OCI-LY1 (cell line): ENCODE results near the gene XPNPEP2.

ENCODE experiments used
- H2AFZ ChIP-seq: fragments of 200-600 bp; sonication (generic), shearing (Covaris generic); 2 replicates; pipeline ENCODE4 v1.6.0; 2014; ENCODE audit warnings: antibody characterized with exemption, mild to moderate bottlenecking, low read length
- H3F3A ChIP-seq: fragments of 200-600 bp; sonication (generic), shearing (Covaris generic); 2 replicates; pipeline ENCODE4 v1.6.0; 2014; ENCODE audit warnings: mild to moderate bottlenecking, antibody characterized with exemption, low read length, moderate library complexity; ENCODE audit not compliant: insufficient read depth
- H3K27ac ChIP-seq: fragments of 200-600 bp; sonication (generic); 2 replicates; pipeline ENCODE4 v1.5.1; 2014; ENCODE audit warnings: low read length, mixed run types, mild to moderate bottlenecking, low read depth; ENCODE audit not compliant: poor library complexity, severe bottlenecking
- H3K27me3 ChIP-seq: fragments of 200-600 bp; sonication (generic); 2 replicates; pipeline ENCODE4 v1.6.0; 2014; ENCODE audit warnings: antibody characterized with exemption, mild to moderate bottlenecking, low read length, moderate library complexity; ENCODE audit not compliant: insufficient read depth
- H3K36me3 ChIP-seq: fragments of 200-600 bp; sonication (generic); 2 replicates; pipeline ENCODE4 v1.6.1; 2014; ENCODE audit warnings: mild to moderate bottlenecking, antibody characterized with exemption, low read length, moderate library complexity, mixed read lengths; ENCODE audit not compliant: insufficient read depth
- H3K4me1 ChIP-seq: fragments of 200-600 bp; sonication (generic); 2 replicates; pipeline ENCODE4 v1.5.1; 2014; ENCODE audit warnings: mild to moderate bottlenecking, low read length, moderate library complexity; ENCODE audit not compliant: insufficient read depth, severe bottlenecking
- H3K4me2 ChIP-seq: fragments of 200-600 bp; sonication (generic), shearing (Covaris generic); 2 replicates; pipeline ENCODE4 v1.6.1; 2014; ENCODE audit warnings: low read length
- H3K4me3 ChIP-seq: fragments of 200-600 bp; sonication (generic); 2 replicates; pipeline ENCODE4 v1.5.1; 2014; ENCODE audit warnings: low read length, low read depth, mild to moderate bottlenecking, mixed read lengths; ENCODE audit not compliant: poor library complexity, severe bottlenecking
- H3K79me2 ChIP-seq: fragments of 200-600 bp; shearing (Covaris generic); 2 replicates; pipeline ENCODE4 v1.6.1; 2016; ENCODE audit warnings: mixed run types, low read length, mixed read lengths; ENCODE audit not compliant: insufficient read depth
- H3K9ac ChIP-seq: fragments of 200-600 bp; sonication (generic), shearing (Covaris generic); 2 replicates; pipeline ENCODE4 v1.6.1; 2014; ENCODE audit warnings: mild to moderate bottlenecking, low read length, mixed read lengths
- H3K9me2 ChIP-seq: fragments of 200-600 bp; sonication (generic), shearing (Covaris generic); 2 replicates; pipeline ENCODE4 v1.6.1; 2014; ENCODE audit warnings: low read depth, mild to moderate bottlenecking, low read length, mixed read lengths
- H3K9me3 ChIP-seq: fragments of 200-600 bp; shearing (Covaris generic); 2 replicates; pipeline ENCODE4 v1.6.1; 2014; ENCODE audit warnings: low read length, mixed read lengths
- H4K20me1 ChIP-seq: fragments of 200-600 bp; sonication (generic), shearing (Covaris generic); 2 replicates; pipeline ENCODE4 v1.6.0; 2016; ENCODE audit warnings: mild to moderate bottlenecking, low read length; ENCODE audit not compliant: insufficient read depth
- EZH2 ChIP-seq: fragments of 200-600 bp; sonication (generic), shearing (Covaris generic); IDR thresholded peaks from 2 replicates; pipeline ENCODE4 v1.8.0; 2017; ENCODE audit warnings: borderline replicate concordance, mixed run types, mild to moderate bottlenecking, antibody characterized with exemption, low read length, moderate library complexity, mixed read lengths
- TF ChIP-seq, protein P1 (sequence below): fragments of 200-600 bp; sonication (generic), shearing (Covaris generic); IDR thresholded peaks from 2 replicates; pipeline ENCODE4 v1.5.1; 2017; ENCODE audit warnings: mild to moderate bottlenecking, antibody characterized with exemption, low read length, moderate library complexity, mixed read lengths

XPNPEP2 gene

DNA sequence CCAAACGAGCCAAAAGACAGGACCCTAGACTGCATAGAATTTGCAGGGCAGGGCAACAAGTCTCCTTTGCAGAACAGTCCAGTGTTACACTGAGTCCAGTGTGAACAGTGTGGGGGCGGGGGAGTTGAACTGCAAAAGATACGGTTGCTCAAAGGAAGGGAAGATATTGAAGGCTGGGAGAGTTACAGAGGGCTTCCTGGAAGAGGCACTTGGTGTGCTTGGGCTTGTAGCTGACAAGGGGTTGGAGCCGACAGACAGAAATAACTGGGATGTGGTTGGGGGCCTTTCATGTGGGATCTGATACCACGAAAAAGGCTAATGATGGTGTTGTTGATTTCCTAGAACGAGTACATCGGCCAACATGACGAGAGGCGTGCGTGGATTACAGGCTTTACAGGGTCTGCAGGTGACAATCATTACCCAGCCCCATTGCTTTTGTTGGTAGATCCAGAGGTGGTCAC is 6.1 kb downstream of the XPNPEP2 start:
- Histone ChIP-seq H3K79me2 (no peaks in the 10 kb centered on the region), H3K9ac (no peak overlapping the region), H3K4me2 (no peak overlapping the region), H3K4me3 (no peak overlapping the region), H3K9me3 (no peaks in the 10 kb centered on the region), H2AFZ (no peak overlapping the region), H3K27me3 (no peaks in the 10 kb centered on the region), H3K4me1 (no peaks in the 10 kb centered on the region), H3K36me3 (no peaks in the 10 kb centered on the region), H3K27ac (no peak overlapping the region), H3K9me2 (no peaks in the 10 kb centered on the region), H3F3A (no peaks in the 10 kb centered on the region), H4K20me1 (no peaks in the 10 kb centered on the region)
- no peak for TF ChIP-seq EZH2
- TF ChIP-seq, protein P1, sequence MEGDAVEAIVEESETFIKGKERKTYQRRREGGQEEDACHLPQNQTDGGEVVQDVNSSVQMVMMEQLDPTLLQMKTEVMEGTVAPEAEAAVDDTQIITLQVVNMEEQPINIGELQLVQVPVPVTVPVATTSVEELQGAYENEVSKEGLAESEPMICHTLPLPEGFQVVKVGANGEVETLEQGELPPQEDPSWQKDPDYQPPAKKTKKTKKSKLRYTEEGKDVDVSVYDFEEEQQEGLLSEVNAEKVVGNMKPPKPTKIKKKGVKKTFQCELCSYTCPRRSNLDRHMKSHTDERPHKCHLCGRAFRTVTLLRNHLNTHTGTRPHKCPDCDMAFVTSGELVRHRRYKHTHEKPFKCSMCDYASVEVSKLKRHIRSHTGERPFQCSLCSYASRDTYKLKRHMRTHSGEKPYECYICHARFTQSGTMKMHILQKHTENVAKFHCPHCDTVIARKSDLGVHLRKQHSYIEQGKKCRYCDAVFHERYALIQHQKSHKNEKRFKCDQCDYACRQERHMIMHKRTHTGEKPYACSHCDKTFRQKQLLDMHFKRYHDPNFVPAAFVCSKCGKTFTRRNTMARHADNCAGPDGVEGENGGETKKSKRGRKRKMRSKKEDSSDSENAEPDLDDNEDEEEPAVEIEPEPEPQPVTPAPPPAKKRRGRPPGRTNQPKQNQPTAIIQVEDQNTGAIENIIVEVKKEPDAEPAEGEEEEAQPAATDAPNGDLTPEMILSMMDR: no peak

DNA sequence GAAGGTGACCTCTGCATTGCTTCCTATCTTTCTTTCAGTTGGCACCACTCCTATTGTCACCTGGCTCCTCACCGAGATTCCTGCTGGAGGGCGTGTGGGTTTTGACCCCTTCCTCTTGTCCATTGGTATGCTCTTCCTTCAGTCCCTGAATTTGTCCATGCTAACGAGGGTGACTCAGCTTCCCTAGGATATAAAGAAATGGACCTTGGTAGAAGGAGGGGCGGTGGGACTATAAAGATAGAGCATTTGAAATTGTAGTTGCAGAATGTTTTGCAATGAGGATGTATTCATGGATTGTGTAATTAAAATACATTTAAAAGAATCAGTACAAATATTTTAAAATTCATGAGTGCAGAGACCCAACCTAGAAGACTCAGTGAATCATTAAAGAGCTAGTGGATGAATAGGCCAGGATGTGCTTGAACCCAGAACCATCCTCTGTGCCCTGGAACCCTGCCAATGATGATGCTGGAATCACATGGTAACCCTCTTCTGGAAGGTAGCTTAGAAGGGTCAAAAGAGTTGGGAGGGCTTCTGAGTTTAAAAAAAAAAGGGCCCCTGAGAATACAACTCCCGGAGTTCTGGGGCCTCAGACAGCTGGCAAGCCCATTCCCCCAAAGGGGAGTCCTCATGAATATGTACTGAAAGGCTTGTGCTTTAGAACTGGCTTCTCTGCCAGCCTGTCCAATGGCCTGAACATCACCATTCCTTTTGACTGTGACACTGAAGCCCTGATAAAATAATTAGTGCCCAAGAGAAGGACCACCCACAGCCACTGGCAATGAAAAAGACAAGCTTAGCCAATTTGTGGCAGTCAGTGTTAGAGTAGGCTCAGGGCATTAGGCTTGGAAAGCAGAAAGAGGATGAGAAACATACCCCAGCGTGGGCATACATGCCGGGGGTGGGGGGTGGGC is 8.0 kb downstream of the XPNPEP2 start:
- Histone ChIP-seq H3K9me3 (no peaks in the 10 kb centered on the region), H3K9ac (no peak overlapping the region), H3K27ac (no peak overlapping the region), H3K4me2 (no peak overlapping the region), H3K79me2 (no peaks in the 10 kb centered on the region), H2AFZ (no peak overlapping the region), H4K20me1 (no peaks in the 10 kb centered on the region), H3K4me3 (no peak overlapping the region), H3K27me3 (no peaks in the 10 kb centered on the region), H3F3A (no peaks in the 10 kb centered on the region), H3K4me1 (no peaks in the 10 kb centered on the region), H3K9me2 (no peaks in the 10 kb centered on the region), H3K36me3 (no peaks in the 10 kb centered on the region)
- TF ChIP-seq EZH2: no peak
- TF ChIP-seq, protein P1: no peak

DNA sequence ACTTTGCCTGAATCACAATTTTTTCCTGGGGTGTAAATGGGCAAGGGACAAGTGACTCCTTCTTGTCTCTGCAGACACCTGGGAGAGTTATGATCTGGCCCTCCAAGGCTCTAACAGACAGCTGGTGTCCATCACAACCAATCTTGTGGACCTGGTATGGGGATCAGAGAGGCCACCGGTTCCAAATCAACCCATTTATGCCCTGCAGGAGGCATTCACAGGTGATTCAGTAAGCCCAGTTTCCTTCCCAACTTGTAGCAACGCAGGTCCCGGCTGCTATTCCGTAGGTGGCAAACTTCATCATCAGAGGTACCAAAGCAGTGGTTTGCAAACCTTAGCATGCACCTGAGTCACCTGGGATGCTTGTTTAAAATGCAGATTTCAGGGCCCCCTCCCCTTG is 8.8 kb downstream of the XPNPEP2 start:
- Histone ChIP-seq H4K20me1 (no peaks in the 10 kb centered on the region), H3K9me2 (no peaks in the 10 kb centered on the region), H3K4me3 (no peak overlapping the region), H3K79me2 (no peaks in the 10 kb centered on the region), H3K27me3 (no peaks in the 10 kb centered on the region), H3K36me3 (no peaks in the 10 kb centered on the region), H3K4me2 (no peak overlapping the region), H3K27ac (no peak overlapping the region), H3F3A (no peaks in the 10 kb centered on the region), H3K4me1 (no peaks in the 10 kb centered on the region), H2AFZ (no peak overlapping the region), H3K9me3 (no peaks in the 10 kb centered on the region), H3K9ac (no peak overlapping the region)
- TF ChIP-seq, protein P1: no peak
- no peak for TF ChIP-seq EZH2
